Measurements from ENCODE around the gene ENDOV. TPM values are rescaled to one million over a fixed set of nuclear protein-coding genes. Genes with fewer than 3 reads are reported as not detected.

The ENDOV gene
- total RNA-seq, 4 donors from 2014 or later, result 17.1 to 47.8 (median 19.3) TPM

DNA sequence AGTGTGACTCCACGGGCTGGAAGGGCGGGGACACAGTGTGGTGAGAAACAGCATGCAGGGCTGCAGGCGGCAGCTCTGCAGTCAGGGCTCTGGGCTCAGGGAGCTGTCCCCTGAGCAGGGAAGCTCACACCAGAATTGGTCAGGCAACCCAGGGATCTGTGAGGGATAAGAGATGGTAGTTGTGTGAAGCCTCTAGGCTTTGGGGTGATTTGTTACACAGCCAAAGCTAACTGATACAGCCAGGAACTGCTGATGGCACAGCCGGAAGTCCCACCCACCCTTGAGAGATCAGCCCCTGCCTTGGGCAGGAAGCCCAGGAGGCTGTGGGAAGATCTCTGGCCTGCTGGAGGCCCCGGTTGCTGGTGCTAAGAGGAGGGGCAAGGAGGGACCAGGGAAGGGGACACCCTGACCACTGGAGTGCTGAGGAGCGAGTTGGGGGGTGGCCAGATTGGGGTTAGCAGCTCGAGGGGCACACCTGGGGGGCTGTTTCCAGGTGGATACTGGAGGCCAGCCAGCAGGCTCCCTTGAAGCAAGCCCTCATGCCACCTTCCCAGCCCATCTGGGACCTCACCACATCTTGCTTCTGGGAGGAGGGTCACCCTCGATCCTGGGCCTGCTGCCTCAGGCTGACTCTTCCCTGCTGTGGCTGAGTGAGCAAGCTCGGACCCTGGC lies 36.3 kb downstream of the ENDOV start:
- H3K4me1 ChIP-seq, result peaks cover 27% of the 10 kb centered on the region
- no peak for TF ChIP-seq EP300 (IDR thresholded peaks at IDR 0.05)
- TF ChIP-seq, protein P1, sequence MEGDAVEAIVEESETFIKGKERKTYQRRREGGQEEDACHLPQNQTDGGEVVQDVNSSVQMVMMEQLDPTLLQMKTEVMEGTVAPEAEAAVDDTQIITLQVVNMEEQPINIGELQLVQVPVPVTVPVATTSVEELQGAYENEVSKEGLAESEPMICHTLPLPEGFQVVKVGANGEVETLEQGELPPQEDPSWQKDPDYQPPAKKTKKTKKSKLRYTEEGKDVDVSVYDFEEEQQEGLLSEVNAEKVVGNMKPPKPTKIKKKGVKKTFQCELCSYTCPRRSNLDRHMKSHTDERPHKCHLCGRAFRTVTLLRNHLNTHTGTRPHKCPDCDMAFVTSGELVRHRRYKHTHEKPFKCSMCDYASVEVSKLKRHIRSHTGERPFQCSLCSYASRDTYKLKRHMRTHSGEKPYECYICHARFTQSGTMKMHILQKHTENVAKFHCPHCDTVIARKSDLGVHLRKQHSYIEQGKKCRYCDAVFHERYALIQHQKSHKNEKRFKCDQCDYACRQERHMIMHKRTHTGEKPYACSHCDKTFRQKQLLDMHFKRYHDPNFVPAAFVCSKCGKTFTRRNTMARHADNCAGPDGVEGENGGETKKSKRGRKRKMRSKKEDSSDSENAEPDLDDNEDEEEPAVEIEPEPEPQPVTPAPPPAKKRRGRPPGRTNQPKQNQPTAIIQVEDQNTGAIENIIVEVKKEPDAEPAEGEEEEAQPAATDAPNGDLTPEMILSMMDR (IDR thresholded peaks at IDR 0.05), result no peak
- no peak for TF ChIP-seq POLR2A (IDR thresholded peaks at IDR 0.05)
- no peak for TF ChIP-seq POLR2AphosphoS5 (IDR thresholded peaks at IDR 0.05)
- 86% methylated on average over 8 of the region's 9 CpGs for WGBS
- H3K9me3 ChIP-seq, result no peaks in the 10 kb centered on the region
- no peaks in the 10 kb centered on the region for H3K36me3 ChIP-seq
- no peaks in the 10 kb centered on the region for H3K27me3 ChIP-seq
- DNase-seq (ENCODE audit: low spot score in 2 of 2), result no peak
- no peak overlapping the region for H3K27ac ChIP-seq
- H3K4me3 ChIP-seq, result no peak overlapping the region

DNA sequence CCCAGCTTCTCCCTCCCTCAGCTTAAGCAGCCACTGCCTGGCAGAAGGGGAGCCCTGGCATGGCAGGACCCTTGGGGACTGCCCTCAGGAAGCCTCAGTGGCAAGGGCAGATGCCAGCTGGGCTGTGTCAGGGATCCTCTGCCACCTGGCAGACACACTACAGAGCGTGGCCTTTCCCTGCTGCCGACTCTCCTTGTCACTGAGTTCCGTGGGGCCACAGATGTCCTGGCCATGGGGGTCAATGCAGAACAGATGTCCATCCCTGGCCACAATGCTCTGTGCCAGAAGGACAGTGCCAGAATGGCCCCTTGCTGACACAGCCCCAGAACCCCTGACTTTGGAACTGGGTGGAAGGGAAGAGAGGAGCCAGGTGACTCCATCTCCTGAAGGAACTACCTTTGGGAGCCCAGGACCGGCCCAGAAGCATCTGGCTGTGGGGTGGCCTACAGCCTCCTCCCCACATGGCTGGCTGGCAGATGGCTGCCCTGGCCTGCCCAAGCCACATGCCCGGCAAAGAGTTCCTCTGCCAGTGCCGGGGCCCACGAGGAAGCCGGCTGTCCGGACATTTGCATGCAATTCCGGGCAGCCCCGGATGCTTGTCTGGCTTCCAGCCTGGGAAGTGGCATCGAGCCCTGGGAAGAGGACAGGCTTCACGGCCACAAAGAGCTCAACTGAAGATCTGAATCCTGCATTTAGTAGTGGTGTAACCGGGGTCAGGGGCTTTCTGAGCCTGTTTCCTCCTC lies 37.4 kb downstream of the ENDOV start:
- 62% methylated on average over 7 of the region's 14 CpGs for WGBS
- Histone ChIP-seq H3K9me3 (no peaks in the 10 kb centered on the region), H3K36me3 (no peaks in the 10 kb centered on the region), H3K27ac (no peak overlapping the region), H3K4me3 (no peak overlapping the region), H3K27me3 (no peaks in the 10 kb centered on the region), H3K4me1 (peaks cover 32% of the 10 kb centered on the region)
- no peak for DNase-seq (ENCODE audit: low spot score in 2 of 2)
- TF ChIP-seq POLR2AphosphoS5 (IDR thresholded peaks at IDR 0.05) (no peak), EP300 (IDR thresholded peaks at IDR 0.05) (no peak), POLR2A (IDR thresholded peaks at IDR 0.05) (no peak)
- TF ChIP-seq, protein P1 (IDR thresholded peaks at IDR 0.05), result no peak

DNA sequence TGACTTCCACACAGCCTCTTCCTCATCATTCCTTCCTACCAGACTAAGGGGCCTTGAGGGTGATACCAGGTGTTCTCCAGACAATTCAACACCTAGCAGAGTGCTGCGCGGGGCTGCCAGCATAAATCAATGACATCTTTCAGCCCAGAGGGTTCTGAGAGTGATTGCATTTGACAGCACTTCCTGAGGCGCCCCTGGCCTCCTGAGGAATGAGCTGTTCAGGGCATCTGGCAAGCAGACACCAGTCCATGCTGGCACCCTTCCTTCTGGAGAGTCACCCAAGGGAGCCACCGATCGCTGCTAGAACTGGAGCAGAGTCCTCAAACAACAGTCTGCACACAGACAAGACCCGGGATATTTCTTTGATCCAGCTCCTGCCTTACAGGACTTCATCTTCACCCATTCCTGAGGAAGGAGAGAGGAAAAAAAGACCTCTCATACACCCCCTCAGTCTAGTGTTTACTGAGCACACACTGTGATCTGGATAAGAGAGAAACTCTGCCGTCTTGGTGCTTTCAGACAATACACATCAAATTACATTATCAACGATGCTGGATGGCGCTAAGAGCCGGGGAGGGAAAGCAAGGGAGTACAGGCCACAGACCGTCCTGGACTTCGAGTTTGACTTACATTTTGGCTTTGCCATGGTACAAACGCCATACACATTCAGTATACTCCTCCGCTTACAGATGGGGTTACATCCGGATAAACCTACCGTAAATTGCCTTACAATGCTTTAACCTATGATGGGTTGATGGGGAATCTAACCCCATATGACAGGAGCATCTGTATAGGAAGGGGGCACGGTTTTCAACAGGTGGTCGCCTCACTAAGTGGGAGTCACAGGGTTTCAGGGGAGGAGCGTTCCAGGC lies 38.4 kb downstream of the ENDOV start:
- TF ChIP-seq POLR2AphosphoS5 (IDR thresholded peaks at IDR 0.05), result no peak
- no peak for TF ChIP-seq POLR2A (IDR thresholded peaks at IDR 0.05)
- TF ChIP-seq, protein P1 (IDR thresholded peaks at IDR 0.05), result no peak
- TF ChIP-seq EP300 (IDR thresholded peaks at IDR 0.05), result no peak
- Histone ChIP-seq H3K36me3 (no peaks in the 10 kb centered on the region), H3K4me3 (peak overlapping the region; percentile 60), H3K27me3 (no peaks in the 10 kb centered on the region), H3K27ac (no peak overlapping the region), H3K4me1 (peaks cover 32% of the 10 kb centered on the region), H3K9me3 (no peaks in the 10 kb centered on the region)
- no peak for DNase-seq (ENCODE audit: low spot score in 2 of 2)
- 70% methylated on average over 19 of the region's 19 CpGs for WGBS

DNA sequence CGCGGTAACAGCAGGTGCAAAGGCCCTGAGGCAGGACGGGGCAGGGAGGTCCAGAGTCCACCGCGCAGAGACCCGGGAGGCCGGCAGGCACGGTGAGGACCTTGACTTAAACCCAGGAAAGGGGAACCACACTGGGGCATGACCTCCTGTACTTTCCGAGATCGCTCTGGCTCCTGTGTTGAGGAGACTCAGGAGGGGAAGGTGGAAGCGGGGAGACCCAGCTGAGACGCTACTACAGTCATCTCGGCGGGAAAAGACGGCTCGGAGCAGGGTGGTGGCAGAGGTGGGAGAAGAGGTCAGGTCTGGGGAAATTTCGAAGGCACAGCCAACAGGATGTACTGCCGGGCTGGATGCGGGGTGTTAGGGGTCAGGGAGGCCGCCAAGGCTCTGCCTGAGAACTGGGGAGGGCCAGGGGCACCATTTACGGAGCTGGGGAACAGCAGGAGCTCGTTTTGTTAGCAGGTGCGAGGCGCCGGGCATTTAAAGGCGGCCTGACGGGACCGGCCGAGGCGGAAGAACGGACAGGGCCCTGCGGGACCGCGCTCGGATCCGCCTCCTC lies 39.1 kb downstream of the ENDOV start:
- TF ChIP-seq POLR2A (IDR thresholded peaks at IDR 0.05) (no peak), POLR2AphosphoS5 (IDR thresholded peaks at IDR 0.05) (no peak), EP300 (IDR thresholded peaks at IDR 0.05) (no peak)
- TF ChIP-seq, protein P1 (IDR thresholded peaks at IDR 0.05), result no peak
- H3K36me3 ChIP-seq, result no peaks in the 10 kb centered on the region
- no peak for DNase-seq (ENCODE audit: low spot score in 2 of 2)
- H3K4me3 ChIP-seq, result peak overlapping the region; percentile 60
- no peaks in the 10 kb centered on the region for H3K27me3 ChIP-seq
- 55% methylated on average over 22 of the region's 36 CpGs for WGBS
- H3K4me1 ChIP-seq, result peaks cover 32% of the 10 kb centered on the region
- H3K27ac ChIP-seq, result peak overlapping the region; percentile 90
- H3K9me3 ChIP-seq, result no peaks in the 10 kb centered on the region

All from suprapubic skin (tissue), 4 donors.